Right lung (tissue), 5 donors: ENCODE results near the gene P2RX2. TPM values are rescaled to one million over a fixed set of nuclear protein-coding genes. Genes with fewer than 3 reads are reported as not detected.

Experiments used
- DNase-seq, 2 donors: peaks; one replicate each; pipeline ENCODE4 v3.0.0-alpha.2; 2013
- polyA plus RNA-seq, 5 donors: library from polyadenylated mRNA; unstranded; fragments of 120-200 nt; gene quantifications; one replicate each; pipeline versions ENCODE4 v1.2.1 to v1.2.3, GENCODE V29; 2013; ENCODE audit warnings: inconsistent platforms in 1 of 5, low replicate concordance in 1 of 5; ENCODE audit not compliant: insufficient read length in 5 of 5, insufficient read depth in 1 of 5

P2RX2 gene
- polyA plus RNA-seq, 5 donors, result 3.3 to 10.8 (median 4.9) TPM

DNA sequence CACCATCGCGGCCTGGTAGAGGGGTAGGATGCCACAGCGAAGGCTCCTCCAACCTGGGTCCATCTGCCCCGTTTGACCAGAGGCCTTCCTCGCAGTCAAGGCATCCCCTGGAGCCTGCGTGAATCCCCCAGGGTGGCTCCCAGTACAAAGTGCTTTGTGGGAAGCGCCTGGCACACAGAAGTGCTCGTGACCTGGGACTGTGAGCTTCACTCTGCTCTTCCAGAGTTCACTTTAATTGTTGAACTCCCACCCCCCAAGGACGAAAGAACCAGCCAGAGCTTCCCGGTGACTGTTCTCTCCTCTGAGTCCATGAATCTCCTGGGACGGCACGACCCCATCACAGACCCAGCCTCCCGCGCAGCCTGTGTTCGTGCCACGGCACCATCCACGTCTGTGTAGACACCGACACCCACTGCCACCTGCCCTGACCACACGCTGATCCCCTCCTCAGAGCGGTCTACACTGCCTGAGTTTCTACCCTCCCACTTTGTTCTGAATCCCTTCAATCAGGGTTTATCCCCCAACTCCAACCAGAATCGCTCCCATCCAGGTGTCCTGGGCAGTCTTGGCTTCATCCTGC lies 15.9 kb downstream of the P2RX2 start:
- no peak for DNase-seq

DNA sequence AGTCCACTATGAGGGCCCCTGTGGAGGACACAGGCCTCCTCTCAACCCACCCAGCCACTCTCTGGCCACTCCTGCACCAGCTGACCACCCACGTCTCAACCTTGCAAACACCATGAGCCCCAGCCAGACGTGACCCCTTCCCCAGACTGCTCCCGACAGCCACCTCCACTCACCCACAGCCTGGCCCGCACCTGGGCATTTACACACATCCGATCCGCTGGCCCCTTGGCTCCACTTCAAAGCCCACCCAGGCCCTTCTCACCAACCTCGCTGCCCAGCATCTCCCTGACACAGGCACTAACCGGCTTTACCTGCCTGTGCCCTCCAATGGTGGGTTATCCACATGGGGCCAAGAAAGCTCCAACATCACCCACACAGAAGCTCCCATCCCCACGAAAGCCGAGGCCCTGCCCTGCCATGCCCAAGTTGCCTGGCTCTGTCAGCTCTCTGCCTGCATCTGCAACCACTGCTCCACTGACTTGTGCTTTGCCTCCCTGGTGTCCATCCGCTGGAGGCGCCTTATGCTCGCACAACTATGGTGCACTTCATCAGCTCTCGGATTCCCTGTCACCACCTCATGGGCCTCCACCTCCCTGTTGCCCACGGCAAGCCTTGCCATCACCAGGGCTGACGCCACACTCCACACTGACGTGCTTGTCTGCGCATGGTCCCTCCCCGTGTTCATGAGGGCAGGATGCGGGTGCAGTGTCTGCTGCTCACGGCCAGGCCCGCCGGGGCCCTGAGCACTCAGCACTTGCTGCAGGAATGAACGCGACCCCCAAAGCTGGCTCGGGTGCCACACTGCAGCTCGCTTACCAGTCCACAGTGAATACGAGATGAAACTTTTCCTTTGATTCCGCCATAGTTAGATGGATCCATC lies 16.7 kb downstream of the P2RX2 start:
- no peak for DNase-seq

DNA sequence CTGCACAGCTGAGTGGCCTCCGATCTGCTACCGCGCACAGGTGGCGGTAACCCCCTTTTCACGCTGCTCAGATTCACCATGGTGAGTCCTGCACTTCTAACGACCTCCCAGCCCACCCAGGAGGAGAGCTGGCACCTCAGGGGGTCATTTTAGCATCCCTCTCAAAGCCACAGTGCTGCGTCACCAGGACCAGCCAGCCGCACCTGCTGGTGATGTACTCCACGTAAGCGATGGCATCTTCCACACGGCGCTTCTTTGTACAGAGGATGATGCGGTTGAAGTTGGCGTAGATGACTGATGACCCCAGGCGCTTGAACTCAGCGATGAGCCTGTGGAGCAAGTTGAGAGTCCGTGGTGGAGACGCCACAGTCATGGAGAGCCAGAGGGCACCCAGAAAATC lies 19.2 kb downstream of the P2RX2 start:
- DNase-seq, result no peak

DNA sequence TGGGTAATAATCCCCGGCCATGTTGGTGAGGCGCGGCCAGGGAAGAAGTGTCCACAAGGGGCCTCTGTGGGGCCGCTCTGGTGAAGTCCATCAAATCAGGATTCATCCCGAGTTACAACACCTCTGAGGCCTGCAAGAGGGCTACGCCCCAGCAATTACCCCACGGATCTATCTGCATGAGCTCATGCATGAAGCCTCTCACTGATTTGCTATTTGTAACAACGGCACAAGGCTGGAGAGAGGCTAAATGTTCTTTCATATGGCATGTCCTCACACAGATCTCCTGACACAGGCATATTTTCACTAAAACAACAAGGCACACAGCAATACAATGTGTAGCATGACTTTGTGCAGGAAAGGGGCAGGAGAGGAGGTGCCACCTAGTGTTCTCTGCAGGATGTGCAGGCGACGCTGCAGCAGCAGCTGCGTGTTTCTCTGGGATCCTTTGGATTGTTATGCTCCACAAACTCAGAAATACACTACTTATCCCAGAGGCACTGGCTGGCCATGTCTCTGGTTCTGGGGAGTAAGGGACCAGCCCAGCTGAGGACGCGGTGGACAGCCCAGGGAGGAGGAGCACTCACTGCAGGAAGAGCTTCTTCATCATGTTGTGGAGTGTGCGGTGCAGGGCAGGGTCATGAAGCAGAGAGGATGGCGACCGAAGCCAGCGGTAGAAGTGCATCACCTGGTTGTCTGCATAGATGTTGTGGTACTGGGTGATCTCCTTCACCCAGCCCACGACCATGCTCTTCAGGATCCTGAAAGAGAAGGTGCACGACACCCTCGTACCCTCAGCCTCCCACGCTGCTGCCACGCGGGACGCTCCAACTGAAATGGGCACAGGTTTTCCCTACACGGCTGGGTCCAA lies 20.2 kb downstream of the P2RX2 start:
- peak in 1 of 2 donors; percentile 28 for DNase-seq

DNA sequence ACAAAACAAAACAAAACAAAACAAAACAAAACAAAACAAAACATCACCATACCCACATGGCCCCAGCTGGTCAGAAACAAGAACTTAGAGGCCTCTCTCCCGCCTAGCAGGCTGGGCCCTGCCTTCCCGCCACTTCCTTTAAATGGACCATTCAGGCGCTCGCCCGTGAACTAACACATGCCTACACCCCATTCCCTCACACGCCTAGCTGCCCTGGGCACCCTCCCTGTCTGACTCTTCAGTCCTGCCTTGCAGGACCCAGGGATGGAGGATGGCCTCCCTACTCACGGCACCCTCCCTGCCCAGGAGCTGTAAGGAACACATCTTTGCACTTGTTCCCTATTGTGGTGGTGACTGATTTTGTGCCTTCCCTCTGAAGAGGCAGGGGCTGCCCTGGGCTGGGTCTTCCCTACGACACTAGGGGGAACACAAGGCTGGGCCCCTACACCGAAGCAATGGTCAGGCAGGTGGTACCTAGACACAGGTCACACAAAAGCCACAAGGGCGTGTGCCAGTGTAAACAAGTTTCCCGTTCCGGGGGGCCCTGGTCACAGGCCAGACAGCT lies 21.5 kb downstream of the P2RX2 start:
- no peak for DNase-seq

DNA sequence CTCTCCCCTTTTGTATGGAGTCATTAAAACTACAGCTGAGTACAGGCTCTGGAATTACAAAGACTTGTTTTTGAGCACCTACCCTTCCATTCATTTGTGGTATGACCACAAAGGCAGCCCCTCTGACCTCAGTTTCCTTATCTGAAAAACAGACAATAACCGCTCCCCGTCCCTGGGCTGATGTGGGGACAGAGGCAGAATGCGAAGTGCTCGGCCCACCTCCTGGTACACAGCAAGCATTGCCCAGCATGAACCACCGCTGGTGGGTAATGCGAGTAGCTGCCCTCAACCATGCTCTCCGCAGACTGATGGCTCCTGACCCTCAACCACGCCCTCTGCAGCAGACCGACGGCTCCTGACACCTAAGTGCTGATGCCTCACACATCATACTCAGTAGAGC lies 22.4 kb downstream of the P2RX2 start:
- no peak for DNase-seq

DNA sequence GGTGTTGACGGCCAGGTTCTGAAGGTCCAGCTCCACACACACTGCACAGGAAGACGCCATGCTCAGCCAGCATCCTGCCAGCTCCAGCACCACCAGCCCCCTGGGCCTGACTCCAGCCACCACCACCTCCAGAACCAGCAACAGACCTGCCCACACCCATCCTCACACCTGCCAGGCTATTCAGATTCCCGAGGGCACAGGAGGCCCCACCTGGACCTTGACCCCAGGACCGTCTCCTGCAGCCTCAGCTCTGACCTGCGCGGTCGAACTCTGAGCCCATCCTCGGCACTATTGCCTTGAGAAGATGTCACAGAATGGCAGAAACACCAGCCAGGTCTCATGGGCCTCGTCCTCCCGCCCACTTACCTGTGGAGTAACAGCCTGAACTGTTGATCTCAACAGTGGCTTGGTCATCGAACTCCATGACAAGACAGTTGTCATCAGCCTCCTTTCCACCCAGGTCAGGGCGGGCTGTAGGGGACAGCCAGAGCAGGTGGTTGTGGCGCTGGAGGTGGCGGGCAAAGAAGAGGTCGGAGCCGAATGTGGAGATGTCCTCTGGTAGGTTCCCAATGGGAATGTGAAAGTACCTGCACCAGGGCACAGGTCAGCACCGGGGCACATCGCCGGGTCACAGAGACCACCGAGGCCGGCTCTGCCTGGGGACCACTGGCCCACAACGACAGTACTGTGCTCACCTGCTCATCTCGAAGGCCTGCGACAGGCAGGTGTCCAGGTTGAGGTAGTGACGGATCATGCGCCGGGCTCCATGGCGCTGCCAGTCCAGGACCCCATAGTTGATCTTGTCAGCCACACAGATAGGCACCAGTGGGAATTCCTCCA lies 23.5 kb downstream of the P2RX2 start:
- DNase-seq, result no peak

DNA sequence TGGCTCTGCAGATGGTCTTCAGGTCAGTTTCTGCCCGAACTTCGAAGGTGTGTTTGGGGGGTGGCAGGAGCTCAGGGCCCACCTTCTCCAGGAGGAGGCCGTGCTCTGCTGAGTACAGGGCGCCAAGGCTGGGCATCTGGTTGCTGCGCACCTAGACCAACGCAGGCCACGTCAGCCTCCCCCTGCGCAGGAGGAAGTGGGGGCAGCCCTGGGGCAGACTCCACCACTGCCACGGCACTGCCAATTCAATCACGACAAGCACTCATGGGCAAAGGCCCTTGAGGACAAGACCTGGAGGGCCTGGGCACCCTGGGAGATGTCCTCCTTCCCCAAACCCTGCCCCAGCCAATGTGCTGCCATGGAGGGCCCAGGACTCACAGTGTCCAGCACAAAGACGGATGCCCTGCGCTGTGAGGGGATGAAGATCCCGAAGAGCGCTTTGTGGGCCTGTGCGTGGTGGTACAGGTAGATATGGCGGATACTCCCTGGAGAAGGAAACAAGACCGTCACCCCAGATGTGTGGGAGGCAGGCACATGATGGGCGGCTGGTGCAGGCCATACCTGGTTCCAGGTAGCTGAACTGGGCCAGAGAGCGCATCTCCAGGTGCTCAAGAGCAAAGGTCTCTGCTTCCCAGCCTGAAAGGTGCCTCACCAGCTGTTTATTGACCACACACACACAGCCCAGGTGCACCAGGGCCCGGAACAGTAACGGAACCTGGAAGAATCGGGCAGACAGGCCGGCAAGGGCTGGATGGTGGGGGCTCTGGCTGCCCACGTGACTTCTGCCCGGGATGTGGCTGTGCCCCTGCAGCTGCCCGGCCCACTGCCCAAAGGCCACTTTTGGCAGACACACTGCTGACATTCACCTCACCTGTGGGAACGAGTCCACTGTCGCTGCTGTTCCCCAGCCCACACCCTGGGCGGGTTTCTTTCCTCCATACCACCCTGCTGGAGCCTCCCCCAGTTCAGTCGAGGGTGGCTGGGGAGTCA lies 24.6 kb downstream of the P2RX2 start:
- DNase-seq, result no peak

DNA sequence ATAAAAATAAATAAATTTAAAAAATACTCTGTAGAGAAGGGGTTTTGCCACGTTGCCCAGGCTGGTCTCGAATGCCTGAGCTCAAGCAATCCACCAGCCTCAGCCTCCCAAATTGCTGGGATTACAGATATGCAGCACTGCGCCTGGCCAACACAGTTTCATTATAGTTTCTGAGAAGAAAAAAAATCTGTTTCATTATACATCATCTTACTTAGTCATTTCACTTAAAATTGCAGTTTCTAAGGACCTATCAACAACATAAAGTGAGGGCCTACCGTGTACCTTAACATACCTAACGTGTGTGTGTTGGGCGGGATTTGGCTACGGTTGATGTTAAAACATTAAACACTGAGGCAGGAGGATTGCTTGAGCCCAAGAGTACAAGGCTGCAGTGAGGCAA lies 28.3 kb downstream of the P2RX2 start:
- DNase-seq, result no peak

DNA sequence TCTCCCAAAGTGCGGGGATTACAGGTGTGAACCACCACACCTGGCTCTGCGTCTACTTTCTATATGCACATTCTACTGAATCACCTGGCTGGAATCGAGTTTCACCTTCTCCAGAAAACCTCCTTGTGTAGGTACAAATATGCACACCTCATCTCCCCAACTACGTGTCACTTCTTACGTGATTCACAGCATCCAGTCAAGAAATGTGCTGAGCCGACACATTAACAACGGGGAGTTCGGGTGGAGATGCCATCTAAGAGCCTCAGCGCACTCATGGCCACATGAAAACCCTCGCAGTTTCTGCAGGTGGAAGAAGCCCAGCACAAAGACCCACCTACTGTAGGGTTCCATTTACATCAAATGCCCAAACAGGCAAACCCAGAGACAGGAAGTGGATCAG lies 29.3 kb downstream of the P2RX2 start:
- DNase-seq, result no peak

DNA sequence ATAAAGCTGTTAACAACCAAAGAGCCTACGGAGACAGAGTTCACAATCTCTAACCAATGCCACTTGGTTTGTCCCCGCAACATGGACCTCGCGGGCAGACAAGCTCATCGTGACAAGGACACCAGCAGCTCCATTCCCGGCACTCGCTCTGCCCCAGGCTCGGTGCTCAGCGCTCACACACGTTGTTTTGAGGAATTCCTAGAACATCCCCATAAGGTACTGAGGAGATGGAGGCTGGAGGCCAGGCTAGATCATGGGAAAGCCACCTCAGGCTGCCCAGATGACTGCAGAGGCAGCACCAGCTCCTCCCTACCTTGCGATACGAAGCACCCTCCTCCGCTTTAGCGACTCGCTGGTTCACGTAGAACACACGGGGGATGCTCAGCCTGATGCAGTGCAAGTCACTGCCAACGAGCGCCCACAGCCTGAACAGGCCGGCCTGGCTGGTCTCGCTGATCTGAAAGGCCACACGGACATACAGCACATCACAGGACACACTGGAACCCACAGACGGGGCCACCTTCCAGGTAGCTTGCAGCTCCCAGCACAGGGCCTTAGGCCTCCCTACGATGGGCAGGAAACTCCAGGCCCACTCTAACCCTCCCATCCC lies 30.1 kb downstream of the P2RX2 start:
- no peak for DNase-seq

DNA sequence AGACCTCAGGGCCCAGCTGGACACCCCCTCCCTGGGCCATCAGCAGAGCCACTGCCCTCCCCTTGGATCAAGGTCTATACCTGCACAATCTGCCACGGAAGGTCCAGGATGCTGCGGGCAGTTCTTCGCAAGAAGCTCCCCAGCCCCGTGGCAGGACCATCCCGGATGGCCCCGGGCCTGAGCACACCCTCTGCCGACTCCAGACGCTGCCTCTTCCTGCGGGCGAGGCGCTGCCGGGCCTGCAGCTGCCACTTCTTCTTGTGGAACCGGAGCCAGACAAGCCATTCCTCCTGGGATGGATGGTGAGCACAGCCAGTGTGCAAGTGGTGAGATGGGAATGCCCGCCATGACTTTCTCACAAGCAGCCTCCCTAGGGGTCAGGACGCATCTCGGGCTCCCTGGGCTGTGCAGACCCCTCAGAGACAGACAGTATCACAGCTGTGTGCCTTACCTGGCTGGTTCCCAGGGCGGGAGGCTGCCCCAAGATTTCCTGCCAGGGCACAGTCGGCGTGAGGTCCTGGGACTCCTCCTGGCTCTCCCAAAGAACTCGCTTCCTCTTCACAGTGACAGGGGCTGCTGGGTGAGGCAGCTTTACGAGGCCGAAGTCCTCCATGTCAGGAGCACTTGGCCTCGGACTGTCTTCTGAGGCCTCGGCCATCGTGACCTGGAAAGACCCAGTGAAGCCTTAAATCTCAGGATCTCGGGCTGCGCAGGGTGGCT lies 30.8 kb downstream of the P2RX2 start:
- no peak for DNase-seq

DNA sequence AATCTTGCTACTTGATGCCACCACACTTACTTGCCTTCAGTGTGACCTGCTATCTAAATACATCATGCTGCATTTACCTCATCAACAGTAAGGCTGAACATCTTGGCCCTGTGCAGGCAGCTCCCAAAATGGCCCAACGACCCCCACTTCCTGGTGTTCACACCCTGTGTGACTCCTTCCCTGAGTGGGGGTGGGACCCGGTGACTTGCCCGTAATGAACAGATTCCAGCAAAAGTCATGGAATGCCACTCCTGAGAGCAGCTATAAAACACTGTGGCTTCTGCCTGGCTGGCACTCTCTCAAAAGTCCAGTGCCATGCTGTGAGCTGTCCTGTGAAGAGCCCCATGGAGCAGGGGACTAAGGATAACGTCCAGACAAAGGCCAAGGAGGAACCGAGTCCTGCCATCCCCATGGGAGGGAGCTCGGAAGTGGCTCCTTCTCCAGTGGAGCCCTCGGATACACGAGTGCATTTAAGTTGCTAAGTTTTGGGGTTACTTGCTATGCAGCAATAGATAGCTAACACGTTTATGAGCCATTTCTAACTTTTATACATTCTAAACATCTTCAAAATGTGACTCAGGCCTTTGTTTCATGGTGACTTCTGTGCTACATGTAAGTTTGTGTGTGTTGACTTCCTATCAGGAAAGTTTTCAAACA lies 33.0 kb downstream of the P2RX2 start:
- no peak for DNase-seq

DNA sequence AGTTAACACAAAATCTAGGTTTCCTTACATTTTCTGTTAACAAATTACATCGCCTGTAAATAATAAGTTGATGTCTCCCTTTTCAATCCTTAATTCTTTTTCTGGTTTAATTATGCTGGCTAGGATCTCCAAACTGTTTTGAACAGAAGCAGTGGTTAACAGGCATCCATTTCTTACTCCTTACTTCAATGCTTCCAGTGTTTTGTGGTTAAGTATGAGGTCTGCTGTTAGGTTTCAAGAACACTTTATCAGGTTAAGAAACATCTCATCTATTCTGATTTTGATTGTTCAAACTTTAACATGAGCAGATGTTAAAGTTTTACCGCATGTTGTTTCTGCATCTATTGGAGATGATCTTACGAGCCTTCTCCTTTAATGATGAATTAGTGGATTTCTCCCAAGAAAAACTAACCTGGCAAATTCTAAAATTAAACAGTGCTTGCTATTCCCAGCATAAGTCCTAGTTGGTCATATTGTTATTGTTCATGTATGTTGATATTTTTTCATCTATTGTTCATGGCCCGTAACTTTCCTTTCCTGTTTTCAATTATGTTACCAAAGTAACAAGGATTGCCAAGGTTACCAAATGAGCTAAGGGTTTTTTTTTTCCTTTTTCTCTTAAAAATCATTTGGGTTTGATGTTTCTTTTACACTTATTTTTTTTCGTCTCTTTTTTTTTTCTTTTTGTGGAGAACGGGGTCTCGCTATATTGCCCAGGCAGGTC lies 35.2 kb downstream of the P2RX2 start:
- no peak for DNase-seq

DNA sequence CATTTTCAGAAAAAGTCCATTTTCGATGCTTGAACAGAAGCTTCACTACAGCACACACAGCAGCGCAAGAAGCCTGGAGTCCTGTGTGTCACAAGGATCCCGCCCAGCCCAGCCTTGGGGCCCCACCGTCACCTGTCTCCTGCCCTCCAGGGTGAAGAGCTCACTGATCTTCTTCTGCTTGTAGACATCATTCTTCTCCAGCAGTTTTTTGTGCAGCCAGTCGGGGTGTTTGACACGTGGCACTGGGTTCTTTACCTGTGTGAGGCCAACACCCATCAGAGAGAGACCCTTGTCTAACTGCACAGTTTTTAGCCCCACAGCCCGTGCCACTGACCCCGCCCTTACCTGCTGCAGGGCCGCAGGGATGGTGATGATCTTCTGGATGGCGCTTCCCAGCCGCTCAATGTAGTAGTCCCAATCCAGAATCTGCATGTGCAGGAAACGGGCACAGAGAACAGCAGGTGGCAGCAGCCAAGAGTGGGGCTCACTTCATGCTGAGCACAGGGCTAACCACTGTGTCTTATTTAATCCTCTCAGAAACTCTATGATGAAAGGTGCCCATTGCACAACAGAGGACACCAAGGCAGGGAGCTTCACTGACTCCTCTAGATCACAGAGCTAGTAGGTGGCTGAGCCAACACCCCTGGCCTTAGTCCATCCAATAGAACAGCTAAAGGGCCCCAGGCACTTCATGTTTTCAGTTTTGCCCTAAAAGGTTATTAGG lies 38.6 kb downstream of the P2RX2 start:
- DNase-seq, result no peak

DNA sequence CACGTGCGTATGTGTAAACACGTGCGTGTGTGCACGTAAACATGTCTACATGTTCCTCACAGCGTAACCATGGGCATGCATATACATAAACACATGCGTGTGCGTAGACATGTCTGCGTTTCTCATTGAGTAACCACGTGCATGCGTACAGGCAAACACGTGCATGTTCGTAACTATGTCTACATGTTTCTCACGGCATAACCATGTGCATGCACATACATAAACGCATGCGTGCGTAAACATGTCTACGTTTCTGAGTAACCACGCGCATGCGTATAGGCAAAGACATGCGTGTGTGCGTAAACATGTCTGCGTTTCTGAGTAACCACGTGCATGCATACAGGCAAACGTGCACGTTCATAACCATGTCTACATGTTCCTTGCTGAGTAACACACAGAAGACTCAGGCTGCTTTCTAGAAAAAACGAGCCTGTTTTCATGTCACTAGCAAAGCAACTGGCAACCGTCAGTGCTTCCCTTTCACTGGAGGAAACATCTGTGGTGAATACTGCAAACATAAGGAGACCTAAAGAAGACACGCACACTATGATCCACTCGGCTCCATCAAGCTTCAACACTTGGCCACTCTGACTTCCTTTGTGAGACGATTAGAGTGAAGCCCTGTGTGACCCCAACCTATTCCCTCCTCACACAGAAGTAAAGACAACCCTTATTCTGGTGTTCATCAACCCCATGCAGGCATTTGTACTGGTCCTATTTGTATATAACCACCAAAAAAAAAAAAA lies 39.7 kb downstream of the P2RX2 start:
- DNase-seq, result no peak
